ENCODE results near the gene CRAT.

DNA sequence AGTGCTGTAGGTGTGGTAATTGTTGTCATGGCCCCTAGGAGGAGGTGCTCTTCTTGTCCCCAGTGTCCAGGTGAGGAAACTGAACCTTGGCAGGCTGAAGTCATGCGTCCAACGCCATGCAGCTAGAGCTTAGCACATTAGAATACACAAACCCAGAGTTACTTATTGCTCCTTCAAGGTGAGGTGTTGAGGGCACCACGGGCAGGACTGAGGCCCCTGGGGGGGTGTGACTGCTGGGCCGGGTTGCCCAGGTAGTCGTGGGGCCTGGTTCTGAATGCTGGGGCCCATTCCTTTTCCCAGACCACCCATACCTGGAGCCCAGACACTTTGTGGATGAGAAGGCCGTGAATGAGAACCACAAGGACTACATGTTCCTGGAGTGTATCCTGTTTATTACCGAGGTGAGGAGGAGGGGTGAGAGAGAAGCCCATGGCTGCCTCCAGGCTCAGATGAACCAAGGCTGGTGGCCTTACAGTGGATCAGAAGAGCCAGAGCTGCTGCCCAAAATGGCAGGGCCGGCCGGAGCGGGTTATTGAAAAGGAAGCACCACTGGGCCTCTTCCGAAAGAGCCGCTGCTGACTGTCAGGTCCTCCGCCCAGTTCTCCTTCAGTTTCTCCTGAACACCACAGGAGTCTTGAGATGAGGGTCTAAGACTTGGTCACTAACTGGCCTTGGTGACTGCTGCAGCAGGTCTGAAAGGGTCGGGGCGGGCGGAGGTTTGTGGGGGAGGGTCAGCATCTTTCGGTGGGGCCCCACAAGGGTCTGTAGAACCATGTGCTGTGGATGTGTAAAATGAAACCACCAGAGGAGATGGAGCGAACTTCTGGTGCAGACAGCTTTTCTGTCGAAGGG is 26.9 kb upstream of the CRAT start:
- TF ChIP-seq, protein P1, sequence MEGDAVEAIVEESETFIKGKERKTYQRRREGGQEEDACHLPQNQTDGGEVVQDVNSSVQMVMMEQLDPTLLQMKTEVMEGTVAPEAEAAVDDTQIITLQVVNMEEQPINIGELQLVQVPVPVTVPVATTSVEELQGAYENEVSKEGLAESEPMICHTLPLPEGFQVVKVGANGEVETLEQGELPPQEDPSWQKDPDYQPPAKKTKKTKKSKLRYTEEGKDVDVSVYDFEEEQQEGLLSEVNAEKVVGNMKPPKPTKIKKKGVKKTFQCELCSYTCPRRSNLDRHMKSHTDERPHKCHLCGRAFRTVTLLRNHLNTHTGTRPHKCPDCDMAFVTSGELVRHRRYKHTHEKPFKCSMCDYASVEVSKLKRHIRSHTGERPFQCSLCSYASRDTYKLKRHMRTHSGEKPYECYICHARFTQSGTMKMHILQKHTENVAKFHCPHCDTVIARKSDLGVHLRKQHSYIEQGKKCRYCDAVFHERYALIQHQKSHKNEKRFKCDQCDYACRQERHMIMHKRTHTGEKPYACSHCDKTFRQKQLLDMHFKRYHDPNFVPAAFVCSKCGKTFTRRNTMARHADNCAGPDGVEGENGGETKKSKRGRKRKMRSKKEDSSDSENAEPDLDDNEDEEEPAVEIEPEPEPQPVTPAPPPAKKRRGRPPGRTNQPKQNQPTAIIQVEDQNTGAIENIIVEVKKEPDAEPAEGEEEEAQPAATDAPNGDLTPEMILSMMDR (conservative IDR thresholded peaks at IDR 0.05 in 1 of 2, IDR thresholded peaks at IDR 0.05 in 1 of 2; ENCODE audit: low read depth in 1 of 2, low read length in 2 of 2), result no peak
- no peak for TF ChIP-seq EZH2 (IDR thresholded peaks at IDR 0.05; ENCODE audit: low read length, missing control alignments)
